CD4-positive, alpha-beta T cell treated with Interleukin-2 at 100 ng/mL for 4 hours (primary cell): ENCODE results near the gene GDI1.
A peak's percentile ranks its signal among the peaks of the same experiment; 100 is the strongest.

Experiments used
- DNase-seq: peaks from one replicate; pipeline ENCODE4 v3.0.0-alpha.2; 2020; ENCODE audit warnings: low spot score

GDI1 gene

DNA sequence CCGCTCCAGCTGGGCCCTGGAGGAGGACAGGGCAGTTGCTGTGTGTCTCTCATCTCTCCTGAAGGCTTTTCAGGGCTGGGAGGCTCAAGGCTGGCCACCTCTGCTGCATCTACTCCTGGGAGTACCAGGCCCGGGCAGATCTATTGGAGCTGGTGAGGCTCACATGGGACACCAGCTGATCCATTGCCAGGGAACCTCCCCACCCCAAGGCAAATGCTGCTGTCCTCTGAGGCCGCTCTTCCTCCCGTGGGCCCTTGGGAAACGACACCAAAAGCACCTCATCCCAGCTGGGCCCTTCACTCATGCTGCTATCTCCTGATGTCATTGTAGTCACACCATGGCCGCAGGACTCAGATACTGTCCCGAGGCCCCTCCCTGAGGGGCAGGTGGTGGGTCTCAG lies 45.8 kb downstream of the GDI1 start:
- DNase-seq, result no peak

DNA sequence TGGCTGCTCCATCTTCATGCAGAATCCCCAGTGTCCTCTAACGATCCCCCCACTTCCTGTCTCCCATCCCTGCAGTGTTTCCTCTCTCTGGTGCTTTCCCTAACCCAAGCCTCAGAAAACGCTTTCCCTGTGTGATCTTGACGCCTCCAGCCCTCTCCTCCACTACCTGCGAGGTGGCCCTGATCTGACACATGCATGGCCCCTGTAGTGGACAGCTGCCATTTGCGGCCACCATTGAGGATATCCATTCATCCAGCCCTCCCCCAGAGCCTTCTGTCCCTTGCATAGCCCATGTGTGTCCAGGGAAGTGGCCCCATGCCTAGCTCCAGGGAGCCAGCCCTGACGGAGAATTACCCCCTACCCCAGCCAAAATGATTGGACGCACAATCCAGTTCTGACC lies 46.4 kb downstream of the GDI1 start:
- DNase-seq, result no peak

DNA sequence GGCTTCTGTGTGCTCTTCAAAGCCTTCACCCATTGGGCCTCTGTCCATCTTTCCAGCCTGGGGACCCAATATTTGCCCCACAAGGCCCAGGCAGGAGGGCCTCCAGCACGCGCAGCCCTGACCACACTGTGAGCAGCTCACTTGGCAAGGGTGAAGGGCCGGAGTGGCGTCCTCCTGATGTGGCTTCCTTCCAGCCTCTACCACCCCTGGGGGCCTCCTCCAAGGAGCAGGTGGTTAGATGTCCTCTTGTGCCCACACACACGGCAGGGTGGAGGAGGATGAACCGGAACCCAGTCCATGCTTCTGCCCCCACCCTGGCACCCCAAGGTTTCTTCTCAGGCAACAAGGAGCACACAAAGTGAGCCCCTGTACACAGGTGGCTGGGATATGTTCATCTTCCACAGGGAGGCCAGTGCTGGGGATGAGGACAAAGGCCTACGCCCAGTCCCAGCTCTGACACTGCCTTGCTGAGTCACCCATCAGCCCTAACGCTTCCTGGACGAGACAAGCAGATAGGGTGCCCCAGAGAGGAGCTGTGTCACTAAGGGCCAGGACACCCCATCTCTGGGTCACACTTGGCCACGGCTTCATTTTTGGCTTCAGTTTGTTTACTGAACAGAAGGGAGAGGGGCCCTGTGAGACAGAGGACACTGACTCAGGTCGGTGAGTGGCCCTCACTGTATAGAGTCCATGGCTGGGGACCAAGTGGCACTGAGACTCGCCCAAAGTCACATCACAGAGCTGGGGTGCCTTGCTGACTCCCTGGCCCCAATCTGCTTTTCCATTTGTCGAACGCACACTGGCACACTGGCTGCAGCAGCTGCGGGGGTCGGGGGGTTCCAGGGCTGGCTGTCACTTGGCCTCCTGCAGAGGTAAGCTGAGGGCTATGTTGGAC lies 47.5 kb downstream of the GDI1 start:
- DNase-seq, result no peak

DNA sequence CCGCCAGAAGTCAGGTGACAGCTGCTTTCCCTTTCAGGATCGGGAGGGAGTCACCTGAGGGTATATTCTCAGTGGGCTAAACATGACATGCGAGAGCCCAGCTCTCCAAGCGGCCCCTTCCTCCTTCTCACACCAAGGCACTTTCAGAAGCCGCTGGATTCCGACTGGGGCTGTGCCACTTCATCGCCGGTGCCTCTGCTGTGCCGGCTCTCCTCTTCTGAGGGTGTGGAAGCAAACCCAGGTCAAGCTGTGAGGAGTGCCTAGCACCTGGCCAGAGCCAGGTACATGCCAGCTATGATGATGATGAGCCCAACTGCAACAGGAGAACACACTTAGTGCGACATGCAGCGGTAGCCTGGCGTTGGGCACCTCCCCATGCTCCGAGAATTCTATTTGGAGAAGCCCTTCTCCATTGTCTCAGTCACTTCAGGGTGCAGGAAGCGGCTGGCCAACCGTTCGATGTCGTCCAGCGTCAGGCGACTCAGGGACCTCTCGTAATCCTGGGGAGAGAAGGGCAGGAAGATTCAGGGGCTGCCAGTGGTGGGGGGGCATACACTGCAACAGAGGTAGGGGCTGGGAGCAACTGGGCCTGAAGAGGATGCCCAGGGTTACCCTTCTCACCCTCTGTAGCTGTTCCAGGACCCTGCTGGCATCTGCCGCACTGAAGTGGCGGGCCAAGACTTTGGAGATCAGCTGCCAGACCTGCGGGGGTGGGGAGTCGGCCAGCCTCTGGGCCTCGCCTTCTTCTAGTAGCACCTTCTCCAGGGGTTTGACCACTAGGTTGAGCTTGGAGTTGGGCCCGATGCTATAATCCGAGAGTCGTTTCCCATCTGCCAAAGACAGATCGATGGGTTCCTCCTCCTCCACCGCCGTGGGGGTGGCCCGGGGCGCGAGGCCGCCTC lies 48.4 kb downstream of the GDI1 start:
- no peak for DNase-seq

DNA sequence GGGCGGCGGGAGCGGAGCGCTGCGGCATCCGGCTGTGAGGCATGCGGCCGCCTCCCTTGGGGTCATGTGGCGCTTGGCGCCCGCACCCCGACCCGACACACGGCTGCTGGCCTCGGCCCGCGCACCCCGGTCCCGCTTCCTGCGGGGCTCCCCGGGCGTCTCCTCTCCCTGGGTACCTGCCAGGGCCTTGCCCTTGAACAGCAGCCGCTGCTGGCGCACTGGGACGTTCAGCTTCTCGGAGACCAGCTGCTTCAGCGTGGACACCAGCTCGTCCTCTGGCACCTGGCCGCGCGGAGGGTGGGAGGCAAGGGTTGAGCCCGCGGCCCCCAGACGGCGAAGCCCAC lies 49.1 kb downstream of the GDI1 start:
- peak; percentile 19 for DNase-seq

DNA sequence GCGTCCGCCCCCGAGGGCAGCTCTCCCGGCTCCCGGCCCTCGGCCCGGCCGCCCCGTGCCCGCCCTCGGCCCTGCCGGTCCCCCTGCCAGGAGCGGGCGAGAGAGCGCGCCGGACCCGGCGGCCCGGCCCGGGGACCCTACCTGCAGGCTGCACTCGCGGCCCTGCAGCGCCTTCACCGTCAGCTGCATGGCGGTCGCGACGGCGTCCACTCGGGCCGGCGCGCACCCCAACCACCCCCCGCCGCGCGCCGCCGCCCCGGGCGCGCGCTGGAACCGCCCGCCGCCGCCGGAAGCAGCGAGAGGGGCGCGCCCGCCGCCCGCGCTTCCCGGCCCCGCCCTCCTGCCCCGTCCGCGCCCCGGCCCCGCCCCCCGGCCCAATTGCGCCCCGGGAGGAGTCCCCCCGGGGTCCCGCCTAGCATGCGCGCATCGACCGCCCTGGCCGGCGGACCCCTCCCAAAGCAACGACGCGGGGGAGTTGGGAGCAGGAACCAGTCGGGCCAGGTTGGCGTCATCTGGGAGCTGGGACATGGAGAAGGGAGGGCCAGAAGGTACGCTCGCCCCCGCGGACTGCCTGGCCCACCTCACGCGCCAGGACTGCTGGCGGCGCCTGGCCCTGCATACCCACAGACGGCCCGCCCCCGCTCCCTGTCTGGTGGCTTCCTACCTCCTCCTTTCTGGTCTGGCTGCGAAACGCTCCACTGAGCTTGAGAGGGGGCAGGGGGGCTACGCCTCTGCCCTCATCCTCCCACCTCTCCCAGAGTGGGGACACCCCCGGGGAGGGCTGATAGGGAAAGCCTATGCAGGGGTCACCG lies 49.6 kb downstream of the GDI1 start, which contains the start of gene UBL4A:
Gene UBL4A (minus strand): TSS at position 220 of the 812 bp plus-strand sequence. CDS start 31 bp downstream, at position 189.
- peak; percentile 52 for DNase-seq

DNA sequence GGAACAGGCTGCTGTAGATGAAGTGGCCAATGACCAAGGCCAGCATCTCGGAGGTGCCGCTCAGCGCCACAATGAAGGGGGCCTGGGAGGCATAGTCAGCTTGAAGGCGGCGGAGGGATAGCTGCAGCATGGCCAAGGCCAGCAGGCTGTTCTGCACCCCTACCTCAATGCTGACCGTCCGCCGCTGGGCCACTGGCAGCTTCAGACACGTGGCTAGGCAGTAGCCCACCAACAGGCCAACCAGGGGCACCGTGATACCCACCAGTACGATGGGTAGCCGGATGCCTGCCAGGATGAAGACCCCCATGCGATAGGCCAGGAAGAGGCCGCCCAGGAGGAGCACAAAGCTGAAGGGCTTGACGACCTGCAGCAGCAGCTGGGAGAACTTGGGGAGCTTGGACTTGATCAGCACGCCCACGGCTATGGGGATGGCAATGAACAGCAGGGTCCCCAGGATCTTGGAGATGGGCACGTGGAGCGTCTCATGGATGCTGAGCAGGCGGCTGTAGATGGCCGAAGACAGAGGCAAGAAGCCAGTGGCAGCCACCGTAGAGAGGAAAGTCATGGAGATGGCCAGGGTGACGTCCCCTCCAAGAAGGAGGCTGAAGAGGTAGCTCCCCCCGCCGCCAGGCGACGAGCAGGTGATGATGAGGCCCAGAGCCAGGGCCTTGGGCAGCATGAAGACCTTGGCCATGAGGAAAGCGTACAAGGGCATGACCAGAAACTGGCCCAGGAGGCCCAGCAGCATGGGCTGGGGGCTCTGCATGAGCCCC lies 50.8 kb downstream of the GDI1 start:
- no peak for DNase-seq

DNA sequence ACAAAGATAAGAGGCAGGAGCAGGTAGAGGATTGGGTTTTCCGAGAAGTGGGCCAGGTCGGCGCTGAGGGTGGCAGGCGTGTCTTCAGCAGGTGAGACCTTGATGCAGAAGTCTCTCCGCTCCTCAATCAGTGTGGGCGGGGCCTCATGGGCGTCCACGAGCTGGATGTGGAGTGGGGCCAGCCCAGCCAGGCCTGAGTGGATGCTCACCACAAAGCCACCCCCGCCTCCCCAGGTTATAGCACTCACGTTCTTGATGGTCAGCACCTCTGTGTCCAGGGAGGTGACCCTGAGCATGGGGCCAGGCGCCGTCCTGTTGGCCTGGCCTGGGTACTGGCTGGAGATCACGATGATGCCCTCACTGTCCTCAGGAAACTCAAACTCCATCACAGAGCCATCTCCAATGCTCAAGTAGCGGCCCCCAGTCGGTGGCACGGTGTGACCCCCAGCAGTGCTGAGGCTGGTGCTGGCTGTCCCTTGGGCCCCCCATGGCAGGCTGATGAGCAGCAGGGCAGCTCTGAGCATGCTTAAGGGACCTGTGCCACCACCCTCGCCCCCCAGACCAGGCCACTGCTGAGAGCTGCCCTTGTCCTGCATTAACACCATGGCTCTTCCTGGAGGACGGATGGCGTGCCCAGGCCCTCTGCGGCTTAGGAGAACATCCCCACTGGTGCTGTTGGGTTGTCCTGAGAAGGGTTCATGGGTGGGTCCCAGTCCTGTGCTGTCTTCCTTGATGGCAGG lies 51.6 kb downstream of the GDI1 start:
- DNase-seq, result no peak

DNA sequence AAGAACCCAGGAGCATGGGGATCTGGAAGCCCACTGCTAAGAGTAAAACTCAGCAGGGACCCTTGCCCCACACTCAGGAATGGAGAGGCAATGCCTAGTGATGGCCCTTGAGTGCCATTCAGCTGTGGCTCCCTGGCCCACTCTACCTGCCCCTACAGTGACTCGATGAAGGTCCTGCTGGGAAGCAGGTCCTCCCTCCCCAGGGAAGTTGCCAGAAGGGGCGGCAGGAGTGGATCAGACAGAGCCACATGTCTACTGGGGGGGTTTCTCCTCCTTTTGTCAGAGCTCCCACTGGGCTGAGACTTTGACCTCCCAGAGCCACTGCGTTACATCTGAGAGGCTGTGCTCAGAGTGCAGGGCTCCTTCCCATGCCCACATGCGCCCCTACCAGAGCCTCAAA lies 52.2 kb downstream of the GDI1 start:
- DNase-seq, result no peak

DNA sequence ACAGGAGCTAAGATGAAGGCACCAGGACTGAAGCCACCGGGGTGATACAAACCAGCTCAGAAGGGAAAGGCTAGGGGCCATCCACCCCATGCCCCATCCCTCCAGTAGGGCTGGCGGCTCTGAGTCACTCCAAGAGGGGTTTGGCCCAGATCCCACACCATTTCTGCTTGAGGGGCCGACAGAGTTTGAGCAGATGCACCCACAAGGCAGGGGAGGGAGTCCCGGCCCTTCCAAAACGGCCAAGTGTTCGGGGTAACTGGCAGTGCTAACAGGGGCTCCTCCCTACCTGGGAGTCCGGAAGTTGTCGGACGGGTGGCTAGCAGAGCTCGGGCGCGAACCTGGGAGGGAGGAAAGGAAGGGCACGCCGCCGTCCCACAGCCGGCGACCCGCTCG lies 53.1 kb downstream of the GDI1 start:
- peak; percentile 22 for DNase-seq

DNA sequence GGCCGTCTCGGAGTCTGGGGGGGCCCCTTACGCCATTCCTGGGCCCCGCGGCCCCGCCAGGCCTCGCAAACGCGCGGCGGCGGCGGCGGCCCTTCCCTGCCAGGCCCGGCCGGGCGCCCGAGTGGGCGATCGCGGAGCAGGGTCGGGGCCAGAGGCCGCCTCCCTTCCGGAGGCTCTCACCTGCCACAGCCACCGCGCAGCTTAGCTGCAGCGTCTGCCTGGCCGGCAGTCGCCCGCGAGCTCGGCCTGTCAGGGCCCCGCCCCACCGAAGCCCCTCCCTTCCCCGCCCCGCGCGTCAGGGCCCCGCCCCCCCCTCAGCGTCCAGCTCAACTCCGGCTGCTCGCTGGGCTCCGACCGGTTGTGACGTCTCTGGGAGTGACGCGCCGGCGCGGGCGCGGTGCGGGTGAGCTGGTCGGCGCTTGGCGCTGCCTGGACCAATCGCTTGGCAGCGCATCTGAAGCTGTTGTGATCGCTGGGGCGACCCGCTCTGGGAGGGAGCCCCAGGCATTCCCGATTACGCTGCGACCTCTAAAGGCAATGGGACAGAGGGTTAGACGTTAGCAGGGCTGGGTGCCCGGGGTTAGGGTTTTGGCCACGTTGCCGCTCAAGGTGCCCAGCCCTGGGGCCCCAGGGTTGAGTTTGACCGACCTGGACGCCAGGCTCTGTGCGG lies 53.6 kb downstream of the GDI1 start, which contains the start of gene SLC10A3:
Gene SLC10A3 (minus strand): TSS at position 216 of the 670 bp plus-strand sequence. CDS start 1,689 bp downstream, outside the sequence.
- peak; percentile 92 for DNase-seq
